T-cell (primary cell): ENCODE measurements around the gene ABCD4. TPM values are rescaled to one million over a fixed set of nuclear protein-coding genes. Genes with fewer than 3 reads are reported as not detected.

Experiments
- ATAC-seq, 4 experiments: fragments of 200-7000 bp in 3 of 4; fragments of 150-1000 bp in 1 of 4; cut with Tn5 transposase; replicated peaks in 1 of 4; 1 replicate in 3 of 4; 2 replicates in 1 of 4; pipeline ENCODE4 v1.10.0; 2021; ENCODE audit warnings: moderate library complexity in 3 of 4, mild to moderate bottlenecking in 2 of 4, moderate number of reproducible peaks in 1 of 4
- CTCF ChIA-PET, 2 donors: fragments of 300-600 bp; sonication (Branson Sonifier 250); formaldehyde crosslinking; loops; one replicate each; lab custom pipeline; 2022; ENCODE audit warnings: antibody characterized with exemption in 2 of 2; lab: Charles Lee
- POLR2A ChIA-PET, 2 donors: fragments of 300-600 bp; sonication (Branson Sonifier 250); formaldehyde crosslinking; loops; one replicate each; lab custom pipeline; 2022; ENCODE audit warnings: antibody characterized with exemption in 2 of 2; lab: Charles Lee
- DNase-seq, 35 experiments: peaks; one replicate each; pipeline versions ENCODE4 v3.0.0 to v3.0.0-alpha.2; 2013 to 2023
- H3K27ac ChIP-seq: one replicate; pipeline ENCODE4 v1.5.1; 2013; ENCODE audit warnings: low read length
- H3K27me3 ChIP-seq, 2 experiments: replicated peaks in 1 of 2; 1 replicate in 1 of 2; 2 replicates in 1 of 2; pipeline versions ENCODE4 v1.6.1 to v1.7.0; 2013; ENCODE audit warnings: low read length in 1 of 2, mixed read lengths in 1 of 2; ENCODE audit not compliant: control insufficient read depth in 2 of 2, insufficient read depth in 2 of 2; ENCODE audit errors: extremely low read depth in 1 of 2
- H3K36me3 ChIP-seq, 2 donors: 1 replicate in 1 of 2; 2 replicates in 1 of 2; pipeline versions ENCODE4 v1.6.1 to v1.7.0; 2013; ENCODE audit warnings: low read length in 1 of 2; ENCODE audit not compliant: control insufficient read depth in 2 of 2, insufficient read depth in 1 of 2; ENCODE audit errors: extremely low read depth in 1 of 2
- H3K4me1 ChIP-seq, 2 experiments: 1 replicate in 1 of 2; 2 replicates in 1 of 2; pipeline versions ENCODE4 v1.6.1 to v1.7.0; 2013; ENCODE audit warnings: low read length in 2 of 2, mixed read lengths in 1 of 2; ENCODE audit not compliant: insufficient read depth in 2 of 2, control insufficient read depth in 1 of 2; ENCODE audit errors: extremely low read depth in 1 of 2
- H3K4me3 ChIP-seq, 2 donors: 1 replicate in 1 of 2; 2 replicates in 1 of 2; pipeline versions ENCODE4 v1.5.1 to v1.7.0; 2013; ENCODE audit warnings: mild to moderate bottlenecking in 2 of 2, low read length in 1 of 2, moderate library complexity in 1 of 2; ENCODE audit not compliant: control insufficient read depth in 1 of 2; ENCODE audit errors: extremely low read depth in 1 of 2
- H3K9me3 ChIP-seq: 2 replicates; pipeline ENCODE4 v1.7.0; 2013
- H3K27ac Mint-ChIP-seq, 2 donors: one replicate each; pipeline ENCODE4 v1.8.0; 2020 to 2021; ENCODE audit warnings: mild to moderate bottlenecking in 2 of 2, mixed read lengths in 2 of 2
- H3K27me3 Mint-ChIP-seq, 2 donors: one replicate each; pipeline ENCODE4 v1.8.0; 2021 to 2022; ENCODE audit warnings: mixed read lengths in 2 of 2
- H3K36me3 Mint-ChIP-seq: one replicate; pipeline ENCODE4 v1.8.0; 2021; ENCODE audit warnings: mixed read lengths
- H3K4me1 Mint-ChIP-seq, 3 donors: one replicate each; pipeline ENCODE4 v1.8.0; 2020 to 2022; ENCODE audit warnings: mixed read lengths in 3 of 3, mild to moderate bottlenecking in 1 of 3
- H3K4me3 Mint-ChIP-seq, 3 donors: one replicate each; pipeline ENCODE4 v1.8.0; 2020 to 2022; ENCODE audit warnings: mild to moderate bottlenecking in 3 of 3, mixed read lengths in 3 of 3, moderate library complexity in 3 of 3
- H3K9me3 Mint-ChIP-seq, 3 donors: one replicate each; pipeline ENCODE4 v1.8.0; 2020 to 2022; ENCODE audit warnings: mixed read lengths in 3 of 3
- WGBS: methylation state at CpG from one replicate; pipeline ENCODE4 v1.1.5; 2013; ENCODE audit warnings: missing lambda C conversion rate; ENCODE audit not compliant: insufficient coverage; 5-methylcytosine and 5-hydroxymethylcytosine counted together
- total RNA-seq, 35 experiments: library from RNA in 6 of 35; stranded (reverse) in 6 of 35; fragments of 120-200 nt in 1 of 35; gene quantifications; one replicate each; pipeline versions ENCODE4 v1.2.1 to v1.2.4 and lab custom pipeline; 2013 to 2026

Gene ABCD4
- total RNA-seq, 5 donors from 2014 or later (not counting 1 experiment from before 2014, with no cell fraction given): 70.3 to 103 (median 91.8) TPM

- H3K4me3 Mint-ChIP-seq: no peak overlapping the region
- Histone ChIP-seq H3K27ac (no peak overlapping the region), H3K4me1 (no peaks in the 10 kb centered on the region), H3K27me3 (peaks cover 0 to 23% of the 10 kb centered on the region in 2 experiments), H3K36me3 (no peaks in the 10 kb centered on the region), H3K9me3 (no peaks in the 10 kb centered on the region), H3K4me3 (no peak overlapping the region)
- no peaks in the 10 kb centered on the region for H3K36me3 Mint-ChIP-seq
- H3K27ac Mint-ChIP-seq: no peak overlapping the region
- peaks cover 9 to 19% of the 10 kb centered on the region in 2 donors for H3K27me3 Mint-ChIP-seq
- H3K4me1 Mint-ChIP-seq: no peaks in the 10 kb centered on the region
- 80% methylated on average over 3 of the region's 3 CpGs for WGBS
- CTCF ChIA-PET: no interaction called here
- POLR2A ChIA-PET: no interaction called here
- no peaks in the 10 kb centered on the region for H3K9me3 Mint-ChIP-seq
- ATAC-seq (no peak), DNase-seq (no peak)
Measured at GRCh38 chr14:74267588-74267987, 35.1 kb downstream of the ABCD4 start.

- Histone ChIP-seq H3K9me3 (no peaks in the 10 kb centered on the region), H3K4me1 (no peaks in the 10 kb centered on the region), H3K4me3 (no peak overlapping the region), H3K27me3 (peaks cover 0 to 16% of the 10 kb centered on the region in 2 experiments), H3K27ac (no peak overlapping the region), H3K36me3 (no peaks in the 10 kb centered on the region)
- POLR2A ChIA-PET: no interaction called here
- H3K4me3 Mint-ChIP-seq: no peak overlapping the region
- H3K36me3 Mint-ChIP-seq: no peaks in the 10 kb centered on the region
- DNase-seq: no peak
- no peak overlapping the region for H3K27ac Mint-ChIP-seq
- no peak for ATAC-seq
- no peaks in the 10 kb centered on the region for H3K4me1 Mint-ChIP-seq
- H3K27me3 Mint-ChIP-seq: peaks cover 0 to 8% of the 10 kb centered on the region in 2 donors
- H3K9me3 Mint-ChIP-seq: no peaks in the 10 kb centered on the region
- WGBS: 75% methylated on average over 8 of the region's 13 CpGs
- CTCF ChIA-PET: interaction anchor here in 1 of 2 donors (1.5 kb wide), 1 partner anchor 8 kb away, joined by 6 read pairs; no protein-coding TSS in a partner anchor
Measured at GRCh38 chr14:74265301-74265965, 37.3 kb downstream of the ABCD4 start.

GRCh38 chr14:74263921-74264320, 38.8 kb downstream of the ABCD4 start:
- no CpG with 5 or more reads among the region's 5 CpGs for WGBS
- Histone ChIP-seq H3K27me3 (peaks cover 0 to 24% of the 10 kb centered on the region in 2 experiments), H3K9me3 (no peaks in the 10 kb centered on the region), H3K36me3 (no peaks in the 10 kb centered on the region), H3K27ac (no peak overlapping the region), H3K4me3 (no peak overlapping the region), H3K4me1 (no peaks in the 10 kb centered on the region)
- ChIA-PET POLR2A (no interaction called here), CTCF (no interaction called here)
- Mint-ChIP-seq H3K27me3 (peaks cover 0 to 10% of the 10 kb centered on the region in 2 donors), H3K36me3 (no peaks in the 10 kb centered on the region), H3K27ac (no peak overlapping the region), H3K4me1 (no peaks in the 10 kb centered on the region), H3K4me3 (no peak overlapping the region), H3K9me3 (no peaks in the 10 kb centered on the region)
- no peak for DNase-seq
- no peak for ATAC-seq

DNA sequence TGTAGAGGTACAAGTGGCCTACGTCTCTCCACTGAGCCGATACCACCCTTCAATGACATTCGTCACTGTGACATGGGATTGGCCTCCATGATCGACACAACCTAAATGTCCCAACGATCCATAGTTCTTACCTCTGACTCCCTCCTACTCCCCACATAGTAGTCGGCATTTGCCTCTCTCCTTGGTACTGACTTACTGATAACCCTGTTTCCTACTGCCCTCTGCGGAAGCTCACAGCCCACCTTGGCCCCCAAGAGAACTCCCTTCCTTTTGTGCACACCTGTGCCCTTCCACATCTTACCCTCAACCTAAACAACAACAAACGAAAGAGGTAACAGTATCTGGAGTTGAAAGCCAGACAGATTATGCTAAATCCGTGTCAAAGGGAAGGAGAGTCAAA, 39.6 kb downstream of the ABCD4 start:
- H3K4me3 ChIP-seq: no peak overlapping the region
- Mint-ChIP-seq H3K4me3 (no peak overlapping the region), H3K4me1 (no peaks in the 10 kb centered on the region), H3K9me3 (no peaks in the 10 kb centered on the region), H3K27ac (no peak overlapping the region), H3K27me3 (peaks cover 0 to 5% of the 10 kb centered on the region in 2 donors), H3K36me3 (no peaks in the 10 kb centered on the region)
- peaks cover 0 to 27% of the 10 kb centered on the region in 2 experiments for H3K27me3 ChIP-seq
- no peak for ATAC-seq
- no peaks in the 10 kb centered on the region for H3K36me3 ChIP-seq
- H3K27ac ChIP-seq: no peak overlapping the region
- WGBS: 77% methylated on average over 7 of the region's 9 CpGs
- ChIA-PET POLR2A (no interaction called here), CTCF (no interaction called here)
- H3K9me3 ChIP-seq: no peaks in the 10 kb centered on the region
- DNase-seq: no peak
- H3K4me1 ChIP-seq: peaks cover 0 to 4% of the 10 kb centered on the region in 2 experiments

DNA sequence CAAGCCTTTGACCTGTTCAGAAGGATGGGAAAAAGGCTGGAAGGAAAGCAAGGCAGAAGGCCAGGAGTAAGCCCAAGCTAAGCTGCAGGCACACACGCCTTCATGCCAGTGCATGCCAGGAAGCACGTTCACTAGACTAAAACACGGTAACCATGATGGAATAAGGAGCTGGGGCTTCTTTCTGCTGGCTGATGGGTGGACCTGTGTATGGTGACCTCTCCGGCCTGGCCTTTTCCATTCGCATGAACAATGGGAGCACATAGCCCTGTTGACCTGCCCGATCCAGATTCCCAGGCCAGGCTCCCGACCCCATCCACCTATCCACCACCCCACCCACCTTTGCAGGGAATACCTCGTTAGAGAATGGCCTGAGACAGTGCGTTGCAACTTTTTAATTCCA, 40.7 kb downstream of the ABCD4 start:
- Histone ChIP-seq H3K4me3 (no peak overlapping the region), H3K27me3 (peaks cover 0 to 28% of the 10 kb centered on the region in 2 experiments), H3K9me3 (no peaks in the 10 kb centered on the region), H3K4me1 (peaks cover 0 to 14% of the 10 kb centered on the region in 2 experiments), H3K36me3 (no peaks in the 10 kb centered on the region), H3K27ac (no peak overlapping the region)
- Mint-ChIP-seq H3K36me3 (no peaks in the 10 kb centered on the region), H3K4me3 (no peak overlapping the region), H3K27me3 (peaks cover 0 to 3% of the 10 kb centered on the region in 2 donors), H3K4me1 (peaks cover 0 to 2% (median 0%) of the 10 kb centered on the region in 3 donors), H3K9me3 (no peaks in the 10 kb centered on the region), H3K27ac (no peak overlapping the region)
- no peak for ATAC-seq
- WGBS: 95% methylated on average over 8 of the region's 9 CpGs
- ChIA-PET POLR2A (no interaction called here), CTCF (no interaction called here)
- DNase-seq: no peak

DNA sequence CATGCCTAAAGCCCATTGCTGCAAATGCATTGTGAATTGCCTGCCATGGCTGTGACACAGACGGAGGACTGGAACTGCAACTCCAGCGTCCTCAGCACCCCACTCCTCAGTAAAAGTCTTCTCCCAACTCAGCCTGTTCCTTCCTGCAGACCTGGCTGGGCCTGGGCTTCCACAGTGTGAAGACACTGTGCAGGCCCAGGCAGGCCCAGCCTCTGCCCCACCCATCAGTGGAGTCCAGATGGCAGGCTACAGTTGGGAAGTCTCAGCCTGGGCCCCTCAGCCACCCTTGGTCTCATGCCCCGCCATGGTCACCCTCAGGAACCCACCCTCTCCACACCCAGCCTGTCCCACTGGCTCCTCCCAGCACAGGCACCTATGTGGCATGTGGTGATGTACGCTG, 41.4 kb downstream of the ABCD4 start:
- no peak overlapping the region for H3K4me3 ChIP-seq
- no peaks in the 10 kb centered on the region for H3K9me3 ChIP-seq
- POLR2A ChIA-PET: no interaction called here
- no peak overlapping the region for H3K27ac ChIP-seq
- DNase-seq: no peak
- no peak overlapping the region for H3K27ac Mint-ChIP-seq
- H3K4me1 Mint-ChIP-seq: peaks cover 0 to 6% (median 4%) of the 10 kb centered on the region in 3 donors
- CTCF ChIA-PET: no interaction called here
- no peak for ATAC-seq
- H3K36me3 Mint-ChIP-seq: no peaks in the 10 kb centered on the region
- H3K36me3 ChIP-seq: no peaks in the 10 kb centered on the region
- H3K4me3 Mint-ChIP-seq: no peak overlapping the region
- peaks cover 0 to 31% of the 10 kb centered on the region in 2 experiments for H3K27me3 ChIP-seq
- peaks cover 0 to 18% of the 10 kb centered on the region in 2 experiments for H3K4me1 ChIP-seq
- H3K27me3 Mint-ChIP-seq: peaks cover 0 to 3% of the 10 kb centered on the region in 2 donors
- 70% methylated on average over 4 of the region's 4 CpGs for WGBS
- H3K9me3 Mint-ChIP-seq: no peaks in the 10 kb centered on the region
